ENCODE measurements around the gene LHFPL3. TPM values are rescaled to one million over a fixed set of nuclear protein-coding genes. Genes with fewer than 3 reads are reported as not detected.

LHFPL3 gene
- total RNA-seq, 1 experiment from 2014 or later: not detected

GRCh38 chr7:104603957-104604356, 275.6 kb downstream of the LHFPL3 start:
- intact Hi-C loops (cut with micrococcal nuclease): no loop called here
- H2AFZ ChIP-seq (ENCODE audit: low read depth, low read length, poor library complexity, severe bottlenecking): no peak overlapping the region
- no peak overlapping the region for H3K9ac ChIP-seq (ENCODE audit: low read length)
- H3K4me2 ChIP-seq (ENCODE audit: low read length): no peak overlapping the region
- ChIA-PET POLR2A (no interaction called here), CTCF (no interaction called here), RAD21 (ENCODE audit: low non-redundant PET in 1 of 2, low total read pairs in 2 of 2, uncharacterized antibody in 2 of 2, unreplicated experiment in 2 of 2) (no interaction called here)
- TF ChIP-seq CBX3 (IDR thresholded peaks at IDR 0.05; ENCODE audit: low read depth): no peak
- no peak for TF ChIP-seq EZH2phosphoT487 (IDR thresholded peaks at IDR 0.05; ENCODE audit: borderline replicate concordance)
- TF ChIP-seq REST (IDR thresholded peaks at IDR 0.05; ENCODE audit: low read depth): no peak
- no peak for TF ChIP-seq RAD21 (IDR thresholded peaks at IDR 0.05; ENCODE audit: low read depth)
- no peak for TF ChIP-seq JUND (IDR thresholded peaks at IDR 0.05)
- no peak for TF ChIP-seq ATF3 (IDR thresholded peaks at IDR 0.05)
- no peak for TF ChIP-seq CTCF (IDR thresholded peaks at IDR 0.05 in 2 of 3, conservative IDR thresholded peaks at IDR 0.05 in 1 of 3; ENCODE audit: borderline replicate concordance in 1 of 3, insufficient read depth in 1 of 3, low read depth in 2 of 3, low read length in 2 of 3)
- no peak for TF ChIP-seq ELF1 (IDR thresholded peaks at IDR 0.05; ENCODE audit: borderline replicate concordance, low read depth)
- no peak for TF ChIP-seq ZNF274 (IDR thresholded peaks at IDR 0.05; ENCODE audit: low read depth, low read length)
- TF ChIP-seq YY1 (IDR thresholded peaks at IDR 0.05; ENCODE audit: extremely low read depth, insufficient replicate concordance, low read depth, low read length): no peak
- ATAC-seq (no peak), DNase-seq (ENCODE audit: low read depth, low spot score) (no peak)
- no peak overlapping the region for H3K27ac ChIP-seq (ENCODE audit: low read depth, low read length)
- no peak overlapping the region for H3K4me3 ChIP-seq (replicated peaks in 1 of 2; ENCODE audit: low read depth in 1 of 2, low read length in 2 of 2)
- H3K27me3 ChIP-seq (ENCODE audit: insufficient read depth, low read length): peaks cover 20% of the 10 kb centered on the region; the same call in 1 of the 2 replicates
- no peaks in the 10 kb centered on the region for H3K79me2 ChIP-seq (ENCODE audit: insufficient read depth, low read length)
- H3K4me1 ChIP-seq (ENCODE audit: control insufficient read depth in 1 of 2, insufficient read depth in 2 of 2, low read length in 2 of 2): no peaks in the 10 kb centered on the region
- H3K36me3 ChIP-seq (ENCODE audit: control insufficient read depth in 1 of 2, insufficient read depth in 2 of 2, low read length in 2 of 2): no peaks in the 10 kb centered on the region
- no peaks in the 10 kb centered on the region for H3K9me3 ChIP-seq (ENCODE audit: control insufficient read depth in 1 of 2, insufficient read depth in 1 of 2, low read depth in 1 of 2, low read length in 2 of 2)
- no peaks in the 10 kb centered on the region for H4K20me1 ChIP-seq (ENCODE audit: insufficient read depth)
- H3K9me2 ChIP-seq (ENCODE audit: insufficient read depth): no peaks in the 10 kb centered on the region
- BruUV-seq (replicated peaks): no TSS peak
